ENCODE data around the gene DCXR.

Gene DCXR

GRCh38 chr17:82073446-82073845 is 35.9 kb upstream of the DCXR start:
- no peak for DNase-seq (ENCODE audit: low read depth in 2 of 2)

- DNase-seq (ENCODE audit: low read depth in 2 of 2): no peak
Observed at GRCh38 chr17:82072827-82073226, 35.3 kb upstream of the DCXR start.

- DNase-seq (ENCODE audit: low read depth in 2 of 2): no peak
Observed at GRCh38 chr17:82070611-82071010, 33.1 kb upstream of the DCXR start.

- peak; percentile 47 to 55 for DNase-seq (ENCODE audit: low read depth in 2 of 2)
Observed at GRCh38 chr17:82065638-82066303, 28.3 kb upstream of the DCXR start, which contains the start of gene DUS1L. Gene DUS1L (minus strand): TSS chr17:82065804. CDS start chr17:82065059, 745 bp downstream.

- no peak for DNase-seq (ENCODE audit: low read depth in 2 of 2)
Observed at GRCh38 chr17:82065193-82065637, 27.7 kb upstream of the DCXR start.

- DNase-seq (ENCODE audit: low read depth in 2 of 2): no peak
Observed at GRCh38 chr17:82064433-82065192, 27.1 kb upstream of the DCXR start.

GRCh38 chr17:82063424-82064415 is 26.2 kb upstream of the DCXR start:
- DNase-seq (ENCODE audit: low read depth in 2 of 2): no peak

GRCh38 chr17:82062984-82063368 is 25.5 kb upstream of the DCXR start:
- no peak for DNase-seq (ENCODE audit: low read depth in 2 of 2)

DNA sequence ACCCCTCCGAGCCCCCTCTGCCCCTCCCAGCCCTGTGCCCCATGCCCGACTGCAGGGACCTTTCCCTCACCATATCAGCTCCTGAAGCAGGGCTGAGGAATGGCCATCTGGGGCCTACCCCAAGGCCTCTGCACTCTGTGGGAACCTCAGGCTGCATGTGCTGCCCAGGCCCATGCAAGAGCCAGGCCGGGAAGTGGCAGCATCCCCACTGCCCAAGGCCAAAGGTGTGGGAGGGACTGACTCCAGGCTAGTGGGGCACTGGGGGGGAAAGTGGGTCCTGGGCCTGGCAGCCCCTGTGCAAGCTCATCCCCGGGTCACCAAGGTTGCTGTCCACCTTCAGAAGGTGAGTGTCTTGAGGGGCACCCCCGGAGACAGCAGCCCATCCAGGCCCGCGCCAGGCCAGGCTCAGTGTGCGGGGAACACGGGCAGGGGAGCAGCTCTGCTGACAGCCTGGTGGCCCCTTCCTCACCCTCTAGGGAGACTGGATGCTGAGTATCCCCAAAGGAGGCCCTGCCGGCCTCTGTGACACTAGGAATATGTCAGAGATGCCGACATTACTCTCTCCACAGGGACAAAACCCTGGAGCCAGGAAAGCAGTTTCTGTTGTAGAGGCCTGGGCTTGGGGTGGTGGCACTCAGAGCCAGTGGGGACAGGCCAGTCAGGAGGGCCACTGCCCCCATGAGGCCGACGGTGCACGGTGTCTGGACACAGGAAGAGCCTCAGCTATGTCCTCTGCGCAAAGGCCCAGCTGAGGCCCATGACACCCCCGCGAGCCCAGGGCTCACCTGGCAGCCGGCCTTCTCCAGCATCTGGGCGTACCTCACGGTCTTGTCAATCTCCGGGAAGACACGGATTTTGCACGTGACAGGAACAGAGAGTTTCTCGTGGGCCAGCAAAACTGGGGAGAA is 24.8 kb upstream of the DCXR start:
- no peak for DNase-seq (ENCODE audit: low read depth in 2 of 2)

DNA sequence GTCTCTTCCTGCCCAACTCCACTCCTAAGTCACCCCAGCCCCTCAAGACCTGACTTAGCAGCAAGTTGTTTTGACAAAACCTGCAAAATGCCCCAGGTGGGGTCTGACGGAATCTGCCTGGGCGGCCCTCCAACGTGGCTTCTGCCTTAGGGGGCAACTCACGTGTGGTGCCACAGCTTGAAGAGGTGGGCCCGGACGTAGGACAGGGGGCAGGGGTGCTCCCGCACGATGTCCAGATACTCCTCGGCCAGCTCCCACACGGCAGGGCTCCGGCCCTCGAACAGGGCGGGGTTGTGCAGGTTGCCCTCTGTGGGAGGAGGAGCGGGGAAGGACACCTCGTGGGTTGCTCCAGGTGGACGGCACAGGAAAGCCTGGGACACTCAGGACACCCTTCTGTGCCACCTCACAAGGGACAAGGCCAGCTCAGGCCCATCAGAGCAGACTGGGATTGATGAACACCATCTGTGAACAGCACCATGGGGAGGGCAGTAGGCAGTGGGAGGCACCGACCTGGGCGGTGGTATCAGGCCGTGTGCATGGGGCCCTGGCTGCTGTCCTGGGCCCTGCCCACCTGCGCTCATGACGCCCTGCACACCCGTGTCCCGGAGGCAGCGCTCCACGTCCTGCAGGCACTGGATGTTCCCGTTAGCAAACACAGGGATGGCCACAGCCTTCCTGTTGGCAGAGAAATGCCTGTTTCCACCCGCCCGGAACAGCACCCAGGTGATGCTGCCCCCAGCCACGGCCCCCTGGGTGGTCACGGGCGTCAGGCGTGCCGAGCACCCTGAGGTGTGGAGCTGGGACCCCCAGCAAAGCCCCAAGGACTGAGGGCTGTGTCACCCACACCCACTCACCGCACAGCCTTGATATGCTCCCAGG is 23.8 kb upstream of the DCXR start:
- DNase-seq (ENCODE audit: low read depth in 2 of 2): no peak

DNA sequence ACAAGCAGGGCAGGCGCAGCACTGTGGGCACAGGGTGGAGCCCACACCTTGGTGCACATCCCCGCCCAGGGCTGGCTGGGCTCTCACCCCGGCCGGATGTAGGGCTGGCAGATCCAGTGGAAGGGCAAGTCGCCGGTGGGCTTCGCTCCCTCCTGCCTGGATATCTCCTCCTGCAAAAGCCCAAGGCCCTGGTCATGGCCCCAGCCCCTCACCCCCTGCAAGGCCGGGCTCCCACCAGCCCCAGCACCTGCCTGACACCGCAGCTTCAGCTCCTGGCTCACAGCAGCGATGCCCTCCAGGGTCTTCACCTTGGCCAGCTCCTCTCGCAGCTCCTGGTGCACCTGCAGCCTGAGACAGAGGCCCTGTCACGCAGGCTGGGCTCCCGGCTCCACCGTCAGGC is 23.1 kb upstream of the DCXR start:
- DNase-seq (ENCODE audit: low read depth in 2 of 2): no peak

DNA sequence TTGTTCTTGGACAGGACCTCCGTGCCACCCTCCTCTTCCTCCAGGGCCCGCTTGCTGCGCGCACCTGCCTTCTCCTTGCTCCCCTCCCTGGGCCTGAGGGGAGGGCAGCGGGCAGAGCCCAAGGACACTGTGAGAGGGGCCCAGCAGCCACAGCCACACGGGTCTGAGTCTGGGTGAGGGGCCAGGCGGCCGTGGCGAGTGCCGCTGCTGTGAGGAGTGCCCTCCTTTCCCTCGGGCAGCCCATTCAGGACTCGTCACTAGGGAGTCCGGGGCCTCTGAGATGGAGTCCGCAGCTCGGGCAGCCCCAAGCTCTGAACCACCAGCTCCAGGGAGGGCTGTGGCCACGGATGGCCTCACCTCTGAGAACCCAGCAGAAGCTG is 22.5 kb upstream of the DCXR start:
- DNase-seq (ENCODE audit: low read depth in 2 of 2): no peak

DNA sequence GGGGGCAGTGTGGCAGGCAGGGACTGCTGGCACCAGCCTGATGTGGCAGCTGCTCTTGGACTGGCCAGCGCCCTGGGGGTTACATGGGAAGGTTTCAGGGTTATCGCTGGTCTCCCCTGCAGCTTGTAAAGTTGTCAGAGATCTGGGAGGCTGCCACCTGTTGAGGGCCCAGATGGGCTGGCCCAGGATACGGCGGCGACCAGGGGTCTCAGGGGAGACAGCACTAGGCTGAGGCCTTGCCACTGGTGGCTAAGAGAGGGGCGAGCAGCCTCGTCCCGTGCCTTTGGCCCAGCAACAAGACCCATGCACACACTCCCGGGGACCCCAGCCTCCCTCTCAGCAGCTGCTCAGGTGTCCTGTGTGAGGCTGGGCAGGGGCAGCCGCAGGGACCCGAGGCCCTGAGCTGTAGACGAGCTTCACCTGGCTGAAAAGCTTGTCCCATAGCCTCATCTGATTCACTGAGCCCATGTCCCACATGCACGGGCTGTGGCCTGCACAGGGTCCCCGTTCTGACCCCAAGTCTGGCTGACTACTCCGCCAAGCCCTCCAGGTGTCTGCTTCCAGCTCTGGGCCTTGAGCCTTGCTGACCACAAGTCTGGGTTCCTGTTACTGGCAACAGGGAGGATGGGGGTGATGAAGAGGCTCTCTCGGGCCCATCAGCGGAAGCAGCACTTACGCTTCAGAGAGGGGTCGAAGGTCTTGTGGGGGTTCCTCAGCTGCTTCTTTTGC is 21.9 kb upstream of the DCXR start:
- DNase-seq (ENCODE audit: low read depth in 2 of 2): no peak

- no peak for DNase-seq (ENCODE audit: low read depth in 2 of 2)
Observed at GRCh38 chr17:82058855-82059249, 21.4 kb upstream of the DCXR start.

GRCh38 chr17:82058230-82058854 is 20.8 kb upstream of the DCXR start:
- DNase-seq (ENCODE audit: low read depth in 2 of 2): no peak

DNA sequence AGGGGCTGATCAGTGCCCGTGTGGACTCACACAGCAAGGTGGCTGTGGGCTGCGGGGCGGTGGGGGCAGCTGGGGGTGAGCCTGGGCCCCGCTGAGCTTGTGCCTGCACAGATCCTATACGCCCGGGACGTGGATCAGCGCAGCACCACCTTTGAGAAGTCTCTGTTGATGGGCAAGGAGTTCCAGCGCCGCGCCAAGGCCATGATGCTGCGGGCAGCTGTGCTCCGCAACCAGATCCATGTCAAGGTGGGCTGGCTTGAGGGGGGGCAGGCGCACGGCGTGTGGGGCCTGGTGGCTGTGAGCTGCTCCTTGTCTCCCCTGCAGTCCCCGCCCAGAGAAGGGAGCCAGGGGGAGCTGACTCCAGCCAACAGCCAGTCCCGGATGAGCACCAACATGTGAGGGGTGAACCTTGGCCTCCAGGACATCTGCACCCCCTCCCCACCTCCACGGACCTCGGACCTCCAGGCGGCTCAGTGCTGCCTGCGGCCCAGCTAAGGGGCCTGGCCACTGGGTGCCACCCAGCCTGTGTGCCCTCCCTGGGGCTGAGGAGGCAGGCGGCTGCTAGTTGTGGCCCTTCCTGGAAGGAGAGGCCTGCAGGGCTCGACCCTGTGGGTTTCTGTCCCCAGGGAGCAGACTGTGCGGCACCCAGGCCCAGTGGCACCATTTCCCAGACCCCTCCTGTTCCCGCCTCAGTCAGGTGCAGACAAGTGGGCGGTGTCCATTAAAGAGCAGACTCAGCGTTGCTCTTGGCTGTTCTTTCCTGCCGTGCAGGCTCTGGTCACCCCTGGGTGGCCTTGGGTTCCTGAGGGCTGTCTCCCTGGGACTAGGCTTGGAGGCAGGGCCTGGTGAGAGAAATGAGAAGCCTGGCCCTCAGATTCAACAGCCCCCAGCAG is 19.5 kb upstream of the DCXR start:
- no peak for DNase-seq (ENCODE audit: low read depth in 2 of 2)

DNA sequence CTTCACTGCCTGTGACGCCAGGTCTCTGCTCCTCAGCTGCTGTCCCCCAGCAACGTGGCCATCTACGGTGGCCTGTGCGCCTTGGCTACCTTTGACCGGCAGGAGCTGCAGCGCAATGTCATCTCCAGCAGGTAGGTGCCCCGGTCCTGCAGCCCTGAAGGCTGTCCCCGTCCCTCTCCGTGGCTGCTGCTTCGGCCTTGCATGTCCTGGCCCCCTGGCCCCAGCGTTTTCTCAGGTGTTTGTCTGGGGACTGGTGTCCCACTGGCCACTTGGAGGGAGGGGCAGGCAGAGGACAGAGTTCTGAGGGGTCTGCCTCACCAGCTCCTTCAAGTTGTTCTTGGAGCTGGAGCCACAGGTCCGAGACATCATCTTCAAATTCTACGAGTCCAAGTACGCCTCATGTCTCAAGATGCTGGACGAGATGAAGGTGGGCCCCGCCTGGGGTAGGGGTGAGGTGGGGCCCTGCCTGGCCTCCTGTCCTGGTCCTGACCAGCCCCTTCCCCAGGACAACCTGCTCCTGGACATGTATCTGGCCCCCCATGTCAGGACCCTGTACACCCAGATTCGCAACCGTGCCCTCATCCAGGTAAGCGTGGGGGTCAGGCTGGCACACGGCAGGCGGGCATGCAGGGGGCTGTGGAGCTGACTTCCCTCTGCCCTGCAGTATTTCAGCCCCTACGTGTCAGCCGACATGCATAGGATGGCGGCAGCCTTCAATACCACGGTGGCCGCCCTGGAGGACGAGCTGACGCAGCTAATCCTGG is 18.6 kb upstream of the DCXR start:
- DNase-seq (ENCODE audit: low read depth in 2 of 2): no peak
